ENCODE measurements around the gene COTL1.

DNA sequence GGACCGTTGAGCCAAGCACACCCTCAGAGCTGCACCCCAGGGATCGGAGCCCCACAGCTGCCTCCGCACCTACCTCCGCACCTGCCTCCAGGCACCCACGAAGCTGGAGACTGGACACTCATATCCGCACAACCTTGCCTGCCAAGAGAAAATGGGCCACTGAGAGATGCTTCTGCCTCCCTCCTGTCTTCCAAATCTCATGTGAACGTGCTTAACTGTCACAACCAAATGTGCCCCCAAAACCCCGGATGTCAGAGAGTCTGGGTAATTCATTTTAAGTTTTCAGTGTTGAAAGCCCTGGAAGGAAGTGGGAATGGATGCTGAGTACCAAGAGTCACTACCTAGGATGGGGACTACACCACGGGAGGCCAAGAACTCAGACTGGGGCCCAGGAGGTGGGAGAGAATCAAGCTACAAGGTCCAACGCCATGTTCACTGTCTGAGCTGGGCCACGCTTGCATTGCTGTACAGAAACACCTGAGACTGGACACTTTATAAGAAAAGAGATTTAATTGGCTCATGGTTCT, 63.9 kb downstream of the COTL1 start:
- TF ChIP-seq EZH2 (IDR thresholded peaks at IDR 0.05; ENCODE audit: insufficient read depth, poor library complexity, severe bottlenecking) (no peak), EZH2phosphoT487 (IDR thresholded peaks at IDR 0.05; ENCODE audit: insufficient read depth, low read depth) (no peak)
